Upper lobe of left lung (tissue), 4 donors: Measurements from ENCODE around the gene EYS.

ENCODE experiments used
- POLR2A ChIP-seq, 4 donors: fragments of 450-650 bp; IDR thresholded peaks; one replicate each; pipeline ENCODE4 v1.5.1; 2016 to 2017; ENCODE audit warnings: antibody characterized with exemption in 4 of 4, mild to moderate bottlenecking in 2 of 4
- TF ChIP-seq, protein P1 (sequence below), 6 experiments: fragments of 450-650 bp in 4 of 6; fragments of 200-600 bp in 2 of 6; sonication (generic) in 2 of 6; IDR thresholded peaks; one replicate each; pipeline ENCODE4 v1.5.1; 2016 to 2019; ENCODE audit warnings: antibody characterized with exemption in 6 of 6

DNA sequence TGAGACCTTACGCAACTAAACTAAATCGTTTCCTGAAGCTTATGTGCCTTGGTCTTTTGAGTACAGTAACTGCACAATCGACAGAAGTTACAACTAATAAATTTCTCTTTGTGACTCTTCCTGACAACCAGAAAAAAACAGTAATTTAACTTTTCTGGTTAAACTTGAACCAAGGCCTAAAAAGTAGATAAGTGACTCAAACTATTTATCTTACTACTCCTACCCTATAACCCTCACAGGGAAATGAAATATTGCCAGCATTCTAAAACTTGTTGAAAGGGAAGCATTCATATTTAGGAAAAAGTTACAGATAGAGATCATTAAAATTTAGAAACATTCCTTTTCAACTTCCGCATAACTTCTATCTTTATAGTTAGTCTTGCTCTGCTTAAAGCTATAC is 1034.4 kb downstream of the EYS start:
- TF ChIP-seq, protein P1, sequence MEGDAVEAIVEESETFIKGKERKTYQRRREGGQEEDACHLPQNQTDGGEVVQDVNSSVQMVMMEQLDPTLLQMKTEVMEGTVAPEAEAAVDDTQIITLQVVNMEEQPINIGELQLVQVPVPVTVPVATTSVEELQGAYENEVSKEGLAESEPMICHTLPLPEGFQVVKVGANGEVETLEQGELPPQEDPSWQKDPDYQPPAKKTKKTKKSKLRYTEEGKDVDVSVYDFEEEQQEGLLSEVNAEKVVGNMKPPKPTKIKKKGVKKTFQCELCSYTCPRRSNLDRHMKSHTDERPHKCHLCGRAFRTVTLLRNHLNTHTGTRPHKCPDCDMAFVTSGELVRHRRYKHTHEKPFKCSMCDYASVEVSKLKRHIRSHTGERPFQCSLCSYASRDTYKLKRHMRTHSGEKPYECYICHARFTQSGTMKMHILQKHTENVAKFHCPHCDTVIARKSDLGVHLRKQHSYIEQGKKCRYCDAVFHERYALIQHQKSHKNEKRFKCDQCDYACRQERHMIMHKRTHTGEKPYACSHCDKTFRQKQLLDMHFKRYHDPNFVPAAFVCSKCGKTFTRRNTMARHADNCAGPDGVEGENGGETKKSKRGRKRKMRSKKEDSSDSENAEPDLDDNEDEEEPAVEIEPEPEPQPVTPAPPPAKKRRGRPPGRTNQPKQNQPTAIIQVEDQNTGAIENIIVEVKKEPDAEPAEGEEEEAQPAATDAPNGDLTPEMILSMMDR (IDR thresholded peaks at IDR 0.05) = no peak
- no peak for TF ChIP-seq POLR2A (IDR thresholded peaks at IDR 0.05)
